GM19324 (cell line): ENCODE measurements around the gene PIPOX.

Experiments
- ATAC-seq: cut with Tn5 transposase; IDR thresholded peaks from one replicate; pipeline ENCODE4 v1.9.1; 2021; ENCODE audit warnings: mild to moderate bottlenecking, moderate library complexity; ENCODE audit not compliant: unreplicated experiment, low FRiP score

The PIPOX gene, protein sequence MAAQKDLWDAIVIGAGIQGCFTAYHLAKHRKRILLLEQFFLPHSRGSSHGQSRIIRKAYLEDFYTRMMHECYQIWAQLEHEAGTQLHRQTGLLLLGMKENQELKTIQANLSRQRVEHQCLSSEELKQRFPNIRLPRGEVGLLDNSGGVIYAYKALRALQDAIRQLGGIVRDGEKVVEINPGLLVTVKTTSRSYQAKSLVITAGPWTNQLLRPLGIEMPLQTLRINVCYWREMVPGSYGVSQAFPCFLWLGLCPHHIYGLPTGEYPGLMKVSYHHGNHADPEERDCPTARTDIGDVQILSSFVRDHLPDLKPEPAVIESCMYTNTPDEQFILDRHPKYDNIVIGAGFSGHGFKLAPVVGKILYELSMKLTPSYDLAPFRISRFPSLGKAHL

DNA sequence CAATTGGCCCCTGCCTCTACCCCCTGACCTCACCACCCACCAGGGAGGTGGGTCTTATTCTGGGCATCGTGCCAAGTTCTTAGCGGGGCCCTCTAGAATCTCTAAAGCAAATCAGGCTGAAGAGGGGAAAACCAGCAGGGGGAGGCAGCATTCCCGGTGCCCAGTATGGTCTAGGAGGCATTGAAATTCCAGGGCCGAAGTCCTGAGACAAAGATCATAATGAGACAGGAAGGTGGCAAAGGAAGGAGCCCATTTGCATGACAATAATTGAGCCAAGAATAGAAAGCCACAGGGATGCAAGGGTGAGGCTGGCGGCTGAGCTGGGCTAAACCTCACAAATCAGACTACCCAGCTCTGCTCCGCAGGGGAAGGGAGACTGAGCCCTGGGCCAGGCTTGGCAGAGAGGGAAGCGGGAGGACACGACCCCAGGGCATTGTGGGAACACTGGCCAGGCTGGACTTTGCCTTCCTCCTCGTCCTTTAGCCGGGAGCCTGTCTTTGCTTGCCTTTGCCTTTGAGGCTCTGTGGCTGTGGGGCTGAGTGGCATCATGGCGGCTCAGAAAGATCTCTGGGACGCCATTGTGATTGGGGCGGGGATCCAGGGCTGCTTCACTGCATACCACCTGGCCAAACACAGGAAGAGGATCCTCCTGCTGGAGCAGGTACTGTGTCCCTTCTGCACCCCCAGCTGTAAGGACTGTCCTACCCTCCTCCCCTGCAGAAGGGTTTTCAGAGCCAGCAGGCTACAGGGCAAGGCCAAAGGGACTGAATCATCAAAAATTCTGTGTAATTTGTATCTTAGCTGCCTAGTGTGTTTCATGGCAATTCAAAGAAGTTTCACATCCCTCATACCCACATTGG is at the start of gene PIPOX:
Gene PIPOX (plus strand): TSS at position 463 of the 860 bp plus-strand sequence. CDS start 85 bp downstream, at position 548.
- ATAC-seq: no peak

DNA sequence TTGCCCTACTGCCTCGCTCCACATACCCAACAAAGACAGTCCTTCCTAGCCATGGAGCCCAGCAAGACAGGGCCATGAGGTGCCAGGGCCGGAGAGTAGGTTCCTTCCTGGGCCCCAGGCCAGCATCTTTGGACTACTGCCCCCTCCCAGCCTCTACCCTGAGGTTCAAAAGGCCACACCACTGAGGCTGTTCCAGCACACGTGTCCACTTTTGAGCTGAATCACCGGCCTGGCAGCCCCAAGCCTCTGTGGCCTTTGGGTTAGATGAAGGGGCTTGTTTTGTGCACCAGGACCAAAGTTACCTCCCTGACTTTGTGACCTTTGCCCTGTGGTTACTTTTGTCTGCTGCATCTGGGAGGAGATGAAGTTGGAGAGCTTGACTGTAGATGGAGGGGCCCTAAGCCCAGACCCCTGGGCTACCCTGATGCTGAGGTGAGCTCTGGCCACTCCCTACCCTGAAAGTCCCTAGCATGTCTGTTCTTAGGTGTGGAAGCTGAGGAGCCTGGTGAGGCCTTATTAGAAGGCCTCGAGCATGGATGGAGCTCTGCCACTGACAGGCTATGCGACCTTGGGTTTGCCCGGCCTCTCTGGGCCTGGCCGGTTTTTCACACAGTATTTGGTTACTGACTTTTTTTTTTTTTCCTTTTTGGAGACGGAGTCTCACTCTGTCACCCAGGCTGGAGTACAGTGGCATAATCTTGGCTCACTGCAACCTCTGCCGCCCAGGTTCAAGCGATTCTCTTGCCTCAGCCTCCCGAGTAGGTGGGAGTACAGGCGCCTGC is 49.1 kb upstream of the PIPOX start:
- ATAC-seq: no peak

DNA sequence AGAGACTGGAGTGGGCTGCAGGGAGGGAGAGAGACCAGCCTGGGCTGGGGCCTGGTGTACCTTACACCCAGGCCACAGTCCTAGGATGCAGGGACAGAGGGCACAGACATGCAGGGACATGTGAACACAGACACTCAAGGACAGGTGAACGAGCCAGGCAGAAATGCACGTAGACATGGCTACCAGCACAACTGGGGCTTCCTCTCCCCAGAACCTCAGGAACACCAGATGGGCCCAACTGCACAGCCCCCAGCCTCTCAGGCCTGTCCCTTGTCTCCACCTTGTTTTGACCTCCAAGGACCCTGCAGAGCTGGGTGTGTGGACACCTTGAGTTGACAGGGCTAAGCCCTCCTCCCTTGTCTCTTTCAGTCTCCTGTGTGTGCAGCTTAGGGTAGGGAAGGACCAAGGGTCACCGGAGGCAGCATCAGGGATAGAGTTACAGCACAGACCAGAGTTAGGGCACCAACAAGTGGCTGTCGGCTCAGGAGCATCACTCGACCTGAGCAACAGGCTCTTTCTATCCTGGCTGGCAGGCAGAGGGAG is 46.3 kb upstream of the PIPOX start:
- no peak for ATAC-seq

DNA sequence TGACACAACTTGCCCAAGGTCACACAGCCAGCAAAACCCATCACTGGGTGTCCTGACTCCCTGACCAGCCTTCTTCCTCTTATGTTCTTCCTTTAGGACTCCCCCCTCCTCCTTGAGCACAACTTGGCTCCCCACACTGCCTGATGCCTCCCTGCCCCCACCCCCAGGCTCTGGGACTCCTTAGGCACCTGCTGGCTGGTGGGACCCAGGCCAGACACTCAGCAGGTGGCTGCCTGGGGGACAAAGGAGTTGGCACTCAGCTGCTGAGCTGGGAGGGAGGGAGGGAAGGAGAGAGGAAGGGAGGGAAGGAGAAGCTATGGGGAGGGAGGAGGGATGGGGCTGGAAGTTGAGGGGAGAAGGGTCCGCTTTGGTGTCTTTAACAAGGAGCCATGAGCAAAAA is 45.1 kb upstream of the PIPOX start:
- no peak for ATAC-seq

DNA sequence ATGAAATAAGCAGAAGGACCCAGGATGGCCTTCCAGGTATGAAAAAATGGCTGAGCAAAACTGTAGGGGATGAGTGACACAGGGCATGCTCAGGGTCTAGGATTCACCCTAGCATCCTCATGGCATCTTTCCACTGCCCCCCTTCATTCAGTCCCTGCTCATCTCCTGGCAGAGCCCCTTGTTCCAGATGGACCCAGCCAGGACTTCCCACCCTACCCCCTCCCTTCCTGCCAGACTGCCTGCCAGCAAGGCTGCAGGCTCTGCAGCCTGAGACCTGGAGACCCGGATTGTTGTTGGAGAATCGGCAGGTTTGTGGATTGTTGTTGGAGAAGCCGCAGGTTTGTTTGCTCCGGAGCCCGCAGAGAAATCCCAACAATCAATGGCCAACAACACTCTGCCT is 43.7 kb upstream of the PIPOX start:
- ATAC-seq: no peak

DNA sequence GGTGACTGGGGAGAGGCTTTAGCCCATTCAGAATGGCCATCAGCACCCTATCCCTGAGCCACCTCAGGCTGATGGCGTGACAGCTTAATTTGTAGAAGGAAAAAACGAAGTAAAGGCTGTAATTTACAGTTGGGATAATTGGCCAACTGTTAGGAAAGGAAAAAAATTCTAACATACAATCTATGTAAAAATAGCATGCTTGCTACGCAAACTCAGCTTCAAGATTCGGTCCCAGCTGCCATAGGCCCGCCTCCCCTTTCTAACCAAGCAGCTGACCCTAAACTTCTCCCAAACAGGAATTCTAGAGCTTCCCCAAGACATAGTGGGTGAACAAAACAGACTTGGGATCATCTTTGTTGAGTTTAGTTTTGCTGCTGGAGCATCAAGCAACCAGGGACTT is 42.0 kb upstream of the PIPOX start:
- no peak for ATAC-seq

DNA sequence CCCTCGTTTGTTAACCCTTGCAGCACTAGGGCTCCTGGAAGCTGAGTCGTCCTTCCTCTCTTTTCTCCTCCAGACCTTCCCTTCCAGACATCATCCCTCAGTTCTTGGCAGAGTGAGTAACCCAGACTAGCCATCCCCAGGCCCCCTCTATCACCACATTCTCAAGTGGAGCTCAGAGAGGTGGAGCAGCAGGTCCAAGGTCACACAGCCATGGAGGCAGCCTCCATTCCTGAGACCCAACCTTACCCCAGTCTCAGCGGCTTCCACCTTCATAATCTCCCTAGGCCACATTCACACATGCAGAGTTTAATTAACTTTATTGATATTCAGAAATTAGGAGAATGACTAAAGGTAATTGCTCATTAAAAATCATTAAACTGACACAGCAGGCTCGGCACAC is 40.1 kb upstream of the PIPOX start:
- ATAC-seq: no peak

DNA sequence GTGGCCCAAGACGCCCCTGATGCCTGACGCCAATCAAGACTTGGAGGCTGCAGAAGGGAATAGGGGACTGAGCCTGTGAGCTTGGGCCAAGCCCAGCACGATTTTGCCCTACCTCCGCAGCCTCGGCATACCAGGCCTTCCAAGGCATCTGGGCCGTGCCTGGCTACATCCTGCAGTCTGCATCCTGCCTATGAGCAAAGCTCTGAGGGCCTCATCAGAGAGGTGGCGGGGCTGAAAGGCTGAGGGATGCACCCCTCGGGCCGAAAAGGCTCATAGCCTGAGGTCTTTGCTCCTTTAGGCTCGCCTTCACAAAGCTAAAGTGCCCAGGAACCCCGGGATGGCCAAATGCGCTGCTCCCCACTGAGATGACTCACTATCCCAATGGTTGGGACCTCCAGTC is 39.7 kb upstream of the PIPOX start:
- ATAC-seq: no peak

DNA sequence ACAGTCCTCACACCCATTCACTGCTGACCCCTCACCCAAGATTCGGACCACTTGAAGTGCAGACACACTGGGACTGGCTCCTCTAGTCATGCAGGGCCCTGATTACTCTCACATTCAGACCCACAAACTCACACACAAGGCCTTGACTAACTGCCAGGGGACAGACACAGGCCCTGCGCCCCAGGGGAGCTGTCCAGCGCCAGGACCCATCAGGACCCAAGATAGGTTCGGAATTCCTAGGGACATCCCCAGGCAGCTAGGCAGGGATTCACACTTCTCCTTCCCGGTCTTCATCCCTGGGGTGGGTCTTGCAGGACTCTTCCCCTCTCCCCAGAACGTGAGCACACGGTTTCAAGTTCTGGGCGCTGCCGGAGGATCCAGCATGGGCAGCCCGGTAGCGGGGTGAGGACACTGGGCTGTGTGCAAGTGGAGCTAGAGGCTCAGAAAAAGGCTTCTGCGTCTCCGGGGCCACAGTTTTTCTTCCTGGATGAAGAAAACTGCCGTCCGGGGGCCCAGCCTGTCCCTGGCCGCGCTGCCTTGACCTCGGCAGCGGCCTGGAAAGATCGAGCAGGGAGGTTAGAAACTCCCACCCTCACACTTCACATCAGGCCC is 38.8 kb upstream of the PIPOX start:
- no peak for ATAC-seq

DNA sequence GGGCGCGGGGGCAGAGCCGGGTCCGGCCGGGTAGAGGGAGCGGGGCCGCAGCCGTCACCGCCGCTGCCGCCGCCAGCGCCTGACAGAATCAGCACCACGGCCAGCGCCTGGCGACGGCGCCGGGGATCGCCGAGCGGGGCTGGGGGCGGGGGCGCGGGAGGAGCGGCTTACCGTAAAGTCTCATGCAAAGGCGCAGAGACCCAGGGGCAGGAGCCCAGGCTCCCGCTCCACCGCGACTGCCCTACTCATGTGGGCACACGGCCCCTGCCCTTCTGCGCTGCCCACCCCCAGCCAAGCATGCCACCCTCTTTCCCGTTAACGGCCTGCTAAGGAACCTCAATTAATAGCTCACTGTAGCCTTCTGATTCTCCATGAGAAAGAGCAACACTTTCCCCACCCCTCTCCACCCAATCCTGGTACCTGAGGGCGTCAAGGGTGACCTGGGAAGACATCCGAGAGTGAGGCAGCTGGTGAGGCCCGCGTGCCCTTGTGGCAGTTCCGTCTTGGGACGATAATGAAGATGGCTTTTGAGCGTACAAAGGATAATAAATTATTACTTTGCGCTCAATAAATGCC is 36.9 kb upstream of the PIPOX start, which contains the start of gene SEZ6:
Gene SEZ6 (minus strand): TSS at position 98 of the 576 bp plus-strand sequence. CDS start 164 bp downstream, outside the sequence.
- ATAC-seq: no peak

DNA sequence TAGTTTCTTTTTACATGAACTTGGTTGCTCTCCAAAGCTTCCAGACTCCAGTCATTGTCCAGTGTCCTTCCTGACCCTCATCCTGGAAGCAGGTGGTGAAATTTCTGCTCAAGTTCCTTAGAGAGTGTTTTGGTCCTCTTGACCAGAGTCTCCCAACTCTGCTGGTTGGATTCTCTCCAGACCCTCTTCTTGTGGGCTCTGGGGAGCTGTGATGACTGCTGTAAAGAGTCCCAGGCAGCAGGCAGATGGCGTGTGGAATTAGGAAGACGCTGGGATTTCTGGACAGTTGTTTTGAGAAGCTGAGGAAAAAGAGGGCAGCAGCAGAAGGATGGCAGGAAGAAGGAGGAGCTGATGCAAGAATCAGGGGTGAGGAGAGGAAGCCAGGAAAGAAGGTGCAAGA is 35.5 kb upstream of the PIPOX start:
- no peak for ATAC-seq

DNA sequence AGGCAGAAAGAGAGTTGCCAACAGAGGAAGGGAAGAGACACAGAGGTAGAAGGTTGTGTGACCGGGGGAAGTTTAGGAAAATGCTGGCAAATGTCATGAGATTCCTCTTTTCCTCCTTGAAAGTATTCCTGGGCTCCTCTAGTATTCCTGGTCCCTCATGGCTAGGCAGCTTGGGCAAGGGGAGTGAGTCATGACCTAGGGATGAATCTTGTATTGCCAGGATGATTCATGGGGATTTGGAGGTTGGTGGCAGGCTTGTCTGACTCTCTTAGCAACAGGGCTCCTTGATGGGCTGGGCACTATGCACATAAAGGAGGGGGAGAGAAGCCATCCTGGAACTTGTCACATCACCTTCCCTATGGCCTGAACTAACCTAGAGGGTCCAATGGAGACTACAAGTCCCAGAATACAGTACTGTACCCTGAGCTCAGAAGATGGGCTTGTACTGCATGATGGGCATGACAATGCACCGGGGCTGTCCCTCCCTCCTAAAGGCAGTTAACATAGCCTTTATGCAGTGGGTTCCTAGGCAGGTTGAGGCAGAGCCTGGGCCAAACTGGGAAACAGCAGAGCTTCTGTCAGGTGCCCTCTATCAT is 35.0 kb upstream of the PIPOX start:
- no peak for ATAC-seq

DNA sequence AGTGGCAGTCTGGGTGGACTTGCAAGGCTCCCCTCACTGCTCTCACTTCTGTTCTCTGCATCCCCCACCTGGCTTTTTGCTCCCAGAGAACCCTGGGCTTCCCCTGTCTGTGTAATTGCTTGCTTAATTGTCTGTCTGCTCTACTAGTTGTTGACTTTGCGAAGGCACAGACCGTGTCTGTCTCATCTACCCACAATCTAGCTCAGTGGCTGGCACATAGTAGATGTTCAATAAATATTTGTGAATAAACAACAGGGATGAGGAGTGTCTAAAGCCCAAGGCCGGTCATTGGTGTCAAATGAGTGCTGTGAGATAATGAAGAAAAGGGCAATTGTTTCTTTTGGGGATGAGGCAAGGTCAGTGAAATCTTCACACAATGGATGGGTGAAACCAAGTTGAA is 34.4 kb upstream of the PIPOX start:
- ATAC-seq: no peak

DNA sequence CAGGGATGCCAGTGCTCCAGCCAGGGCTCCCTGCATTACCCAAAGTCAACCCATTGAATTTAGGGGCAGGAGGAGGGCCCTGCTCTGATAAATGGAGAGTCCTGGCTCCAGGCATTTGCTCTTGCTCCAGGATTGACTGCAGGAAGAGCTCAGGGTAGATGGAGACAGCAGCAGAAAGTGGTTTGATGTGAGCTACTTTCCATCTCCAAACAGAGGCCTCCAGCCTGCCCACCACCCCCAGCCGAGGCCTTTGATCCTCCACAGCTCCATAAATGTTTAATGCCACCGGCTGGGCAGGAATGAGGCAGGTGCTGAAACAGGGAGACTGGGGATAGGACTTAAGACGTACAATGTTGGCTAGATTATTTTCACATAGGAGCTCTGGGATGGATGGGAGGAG is 32.8 kb upstream of the PIPOX start:
- no peak for ATAC-seq

DNA sequence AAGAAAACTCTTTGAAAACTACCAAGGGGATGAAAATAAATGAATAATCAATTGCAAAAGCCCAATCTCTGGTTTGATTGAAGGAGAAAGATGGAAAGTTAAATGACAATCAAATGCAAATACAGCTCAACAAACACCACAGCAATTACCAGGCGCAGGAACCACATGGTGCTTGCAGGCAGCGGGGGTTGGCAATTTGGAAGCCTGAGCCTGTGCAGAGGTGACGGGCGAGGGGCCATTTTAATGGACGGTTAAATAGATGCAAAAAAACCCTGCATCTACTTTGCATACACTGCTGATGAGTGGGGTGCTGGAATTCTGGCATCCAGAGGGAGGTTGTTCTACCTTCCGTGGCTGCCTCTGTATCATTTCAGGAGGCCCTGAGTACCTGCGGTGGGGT is 32.4 kb upstream of the PIPOX start:
- no peak for ATAC-seq

DNA sequence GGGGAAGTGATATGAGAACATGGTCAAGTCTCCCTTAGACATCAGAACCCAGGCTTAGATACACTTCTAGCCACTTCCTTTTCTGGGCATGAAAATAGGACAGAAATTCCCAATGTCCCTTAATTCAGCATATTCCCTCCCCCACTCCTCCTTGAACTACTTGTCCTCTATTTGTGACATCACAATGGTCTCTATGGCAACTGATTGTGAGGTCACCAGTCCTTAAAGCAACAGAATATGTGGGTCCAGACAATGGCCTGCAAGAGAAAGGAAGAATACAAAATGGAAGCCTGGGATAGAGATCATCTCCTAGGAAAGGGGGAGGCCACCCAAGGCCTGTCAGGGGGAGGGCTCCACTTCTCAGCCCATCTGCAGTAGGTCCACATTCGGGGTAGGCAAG is 30.4 kb upstream of the PIPOX start:
- ATAC-seq: no peak

DNA sequence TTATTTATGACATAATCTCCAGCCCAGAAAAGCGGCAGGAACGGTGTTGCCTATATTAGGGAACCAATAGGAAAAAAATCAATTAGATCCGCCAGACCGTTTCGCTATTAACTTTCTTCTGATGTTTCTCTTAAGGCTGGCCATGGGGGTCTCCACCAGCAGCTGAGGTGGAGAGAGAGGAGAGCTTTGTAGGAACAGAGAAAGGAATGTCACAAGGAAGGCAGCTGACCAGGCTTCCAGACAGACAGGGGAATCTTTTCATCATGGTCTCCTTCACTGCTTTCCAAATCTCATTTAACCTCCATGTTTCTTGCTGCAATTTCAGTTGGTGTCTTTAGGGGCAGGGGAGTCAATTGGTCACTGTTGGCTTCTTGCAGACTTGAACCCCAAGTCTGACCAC is 28.2 kb upstream of the PIPOX start:
- no peak for ATAC-seq

DNA sequence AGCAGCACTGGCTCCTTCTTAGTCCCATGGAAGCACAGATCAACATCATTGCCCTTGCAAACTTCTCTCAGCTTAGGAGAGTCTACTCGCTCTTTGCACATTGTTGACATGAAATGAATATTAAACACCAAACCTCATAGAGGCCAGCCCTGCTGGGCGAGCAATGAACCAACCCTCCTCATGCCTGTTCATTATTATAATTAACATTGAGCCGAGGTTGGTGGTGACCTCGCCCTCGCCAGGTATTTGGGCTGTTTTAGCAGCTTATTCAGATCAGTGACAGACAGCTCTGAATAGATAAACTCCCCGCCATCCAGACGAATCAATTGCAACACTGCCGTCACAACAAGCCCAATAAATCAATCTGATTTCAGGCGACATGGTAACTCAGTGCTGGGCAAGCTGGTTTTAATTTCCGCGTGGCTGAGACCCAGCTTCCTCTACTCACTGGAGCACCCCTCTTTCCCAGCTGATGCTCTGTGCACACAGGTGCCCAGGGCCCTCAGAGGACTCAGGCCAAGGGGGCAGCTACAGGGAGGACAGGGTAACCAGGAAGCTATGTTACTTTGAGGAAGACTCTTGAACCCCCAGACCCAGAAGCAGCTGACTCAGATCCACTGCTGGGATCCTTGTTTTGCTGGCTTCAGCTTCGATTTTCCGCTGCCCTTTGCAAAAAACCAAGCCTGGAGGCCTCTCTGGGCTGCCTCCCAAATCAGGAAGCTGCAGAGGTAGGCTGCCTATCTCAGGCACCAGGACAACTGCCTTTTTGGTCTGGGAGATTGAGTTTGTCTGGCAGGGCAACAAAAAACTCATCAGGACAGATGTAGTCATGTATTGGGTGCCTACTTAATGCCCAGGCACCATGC is 26.4 kb upstream of the PIPOX start:
- no peak for ATAC-seq
